HepG2 (cell line): ENCODE results near the gene ZBTB8OS. TPM values are rescaled to one million over a fixed set of nuclear protein-coding genes. Genes with fewer than 3 reads are reported as not detected.
"Not testable (repeated sequence)": the region's sequence is repeated elsewhere in the genome, so short reads cannot be mapped to it uniquely, and the experiment has no call there.

Source experiments
- ATAC-seq: fragments of 200-7000 bp; cut with Tn5 transposase; 3 replicates; pipeline ENCODE4 v1.9.1; 2020; ENCODE audit warnings: mild to moderate bottlenecking, moderate library complexity
- BruUV-seq: library from RNA; stranded (reverse); fragments of 400-500 nt; replicated peaks from 2 replicates; lab custom pipeline; 2021; lab: Mats Ljungman, UMichigan
- CTCF ChIA-PET: fragments of 300-600 bp; formaldehyde crosslinking; extraction: SDS; loops from one replicate; lab custom pipeline; 2021; ENCODE audit warnings: low total read pairs, inconsistent platforms, low intra/inter-chr PET ratio; lab: Yijun Ruan, JAX
- POLR2A ChIA-PET: fragments of 350-600 bp; sonication (Branson Sonifier 250); formaldehyde crosslinking; loops from one replicate; lab custom pipeline; 2020; ENCODE audit warnings: antibody characterized with exemption, inconsistent platforms; lab: Yijun Ruan, JAX
- DNase-seq: peaks from one replicate; pipeline ENCODE4 v3.0.0-alpha.2; 2015; ENCODE audit warnings: low spot score
- FAIRE-seq: peaks from 3 replicates; lab custom pipeline; 2011; peaks lifted over from hg19 to GRCh38; lab: Jason Lieb, UNC
- H2AFZ ChIP-seq: one replicate; pipeline ENCODE4 v1.6.1; 2011; ENCODE audit warnings: low read length, inconsistent platforms
- H3K27ac ChIP-seq: fragments of 300-600 bp; 3 replicates; pipeline ENCODE4 v1.8.0; 2011; ENCODE audit warnings: mixed run types, mild to moderate bottlenecking, mixed read lengths, low read length, inconsistent platforms; ENCODE audit not compliant: insufficient read depth; ENCODE audit errors: extremely low read length
- H3K27me3 ChIP-seq, 2 experiments: fragments of 200-600 bp in 1 of 2; 2 replicates in 1 of 2; 3 replicates in 1 of 2; pipeline versions ENCODE4 v1.6.0 to v1.8.0; 2011; ENCODE audit warnings: low read length in 2 of 2, mild to moderate bottlenecking in 2 of 2, moderate library complexity in 2 of 2, inconsistent platforms in 1 of 2; ENCODE audit not compliant: insufficient read depth in 2 of 2, control insufficient read depth in 1 of 2
- H3K36me3 ChIP-seq, 2 experiments: fragments of 200-600 bp in 1 of 2; replicated peaks in 1 of 2; 2 replicates in 1 of 2; 3 replicates in 1 of 2; pipeline versions ENCODE4 v1.5.1 to v1.8.0; 2011; ENCODE audit warnings: low read length in 2 of 2, inconsistent platforms in 1 of 2; ENCODE audit not compliant: insufficient read depth in 2 of 2, control insufficient read depth in 1 of 2
- H3K4me1 ChIP-seq: 2 replicates; pipeline ENCODE4 v1.5.1; 2012; ENCODE audit warnings: low read length, inconsistent platforms; ENCODE audit not compliant: insufficient read depth
- H3K4me2 ChIP-seq: 2 replicates; pipeline ENCODE4 v1.6.0; 2011; ENCODE audit warnings: low read depth, low read length, inconsistent platforms
- H3K4me3 ChIP-seq, 3 experiments: fragments of 200-600 bp in 1 of 3; sonication (generic), shearing (Covaris generic) in 1 of 3; replicated peaks in 1 of 3; 2 replicates each; pipeline ENCODE4 v1.5.1; 2011 to 2016; ENCODE audit warnings: low read length in 3 of 3, inconsistent platforms in 2 of 3, low read depth in 2 of 3, mild to moderate bottlenecking in 2 of 3, control low read depth in 1 of 3, mixed read lengths in 1 of 3; ENCODE audit not compliant: insufficient read depth in 1 of 3
- H3K79me2 ChIP-seq: one replicate; pipeline ENCODE4 v1.6.1; 2011; ENCODE audit warnings: low read length, inconsistent platforms; ENCODE audit not compliant: insufficient read depth
- H3K9ac ChIP-seq: 2 replicates; pipeline ENCODE4 v1.6.0; 2011; ENCODE audit warnings: mild to moderate bottlenecking, low read depth, low read length, inconsistent platforms; ENCODE audit not compliant: insufficient read depth
- H3K9me3 ChIP-seq: 2 replicates; pipeline ENCODE4 v1.5.1; 2012; ENCODE audit warnings: mild to moderate bottlenecking, low read length
- H4K20me1 ChIP-seq: 2 replicates; pipeline ENCODE4 v1.6.0; 2011; ENCODE audit warnings: inconsistent platforms, mild to moderate bottlenecking, low read length, moderate library complexity; ENCODE audit not compliant: insufficient read depth
- ZBTB26 ChIP-seq: IDR thresholded peaks from 2 replicates; pipeline ENCODE4 v1.6.1; 2016; ENCODE audit warnings: missing compliant biosample characterization, missing genetic modification reagents, borderline replicate concordance
- WGBS: methylation state at CpG from one replicate; pipeline ENCODE4 v1.1.6; 2017; ENCODE audit warnings: low lambda C conversion rate; 5-methylcytosine and 5-hydroxymethylcytosine counted together
- in situ Hi-C: cut with HindIII; loops from 2 replicates; pipeline ENCODE4 v1.10.0; 2017; ENCODE audit warnings: low pct_unique_long_range_greater_than_20kb; ENCODE audit not compliant: extremely low pct_ligation_motif_present
- intact Hi-C: fragments of 100-400 bp; cut with micrococcal nuclease; formaldehyde crosslinking; loops from one replicate; pipeline ENCODE4 v1.10.0; 2022; ENCODE audit not compliant: unreplicated experiment
- polyA plus RNA-seq, 8 experiments: library from polyadenylated mRNA; depleted of rRNA in 3 of 8; stranded (reverse) in 7 of 8; unstranded in 1 of 8; fragments of >200 nt; fragmentation: Illumina TruSeq in 4 of 8; extraction: Trizol in 4 of 8; gene quantifications; 2 replicates each; pipeline versions ENCODE4 v1.2.1 to v1.2.3, GENCODE V29; 2011 to 2016; ENCODE audit warnings: low read depth in 4 of 8, missing spikeins in 1 of 8, mixed read lengths in 1 of 8; ENCODE audit not compliant: insufficient read depth in 1 of 8
- total RNA-seq, 5 experiments: library from RNA; depleted of rRNA; stranded (reverse); fragments of >200 nt; fragmentation: Illumina TruSeq; extraction: Trizol; gene quantifications; 2 replicates each; pipeline ENCODE4 v1.2.3, GENCODE V29; 2016; ENCODE audit warnings: low read depth in 1 of 5
- TF ChIP-seq, protein P1 (sequence below): sonication (generic); formaldehyde crosslinking; IDR thresholded peaks from 2 replicates; pipeline ENCODE4 v1.5.0; 2020; ENCODE audit warnings: mild to moderate bottlenecking, missing genetic modification reagents, borderline replicate concordance

Gene ZBTB8OS
- total and polyA plus RNA-seq, 2 of the 13 experiments (the other 11 are each of a cell fraction or from before 2014, with no cell fraction given): 57.7 to 84.8 TPM

- no TSS peak for BruUV-seq
- ATAC-seq (no peak), DNase-seq (no peak), FAIRE-seq (no peak)
- Histone ChIP-seq H3K36me3 (peaks cover 4 to 31% of the 10 kb centered on the region in 2 experiments; a peak in 4 of 5 replicates), H3K9me3 (no peaks in the 10 kb centered on the region), H3K4me3 (no peak overlapping the region), H3K27me3 (no peaks in the 10 kb centered on the region), H3K9ac (no peak overlapping the region), H3K79me2 (peaks cover 11% of the 10 kb centered on the region), H3K4me2 (no peak overlapping the region), H3K4me1 (no peaks in the 10 kb centered on the region), H3K27ac (no peak overlapping the region), H4K20me1 (no peaks in the 10 kb centered on the region), H2AFZ (no peak overlapping the region)
- intact Hi-C loops: no loop called here
- ChIA-PET POLR2A (no interaction called here), CTCF (no interaction called here)
- TF ChIP-seq, protein P1, sequence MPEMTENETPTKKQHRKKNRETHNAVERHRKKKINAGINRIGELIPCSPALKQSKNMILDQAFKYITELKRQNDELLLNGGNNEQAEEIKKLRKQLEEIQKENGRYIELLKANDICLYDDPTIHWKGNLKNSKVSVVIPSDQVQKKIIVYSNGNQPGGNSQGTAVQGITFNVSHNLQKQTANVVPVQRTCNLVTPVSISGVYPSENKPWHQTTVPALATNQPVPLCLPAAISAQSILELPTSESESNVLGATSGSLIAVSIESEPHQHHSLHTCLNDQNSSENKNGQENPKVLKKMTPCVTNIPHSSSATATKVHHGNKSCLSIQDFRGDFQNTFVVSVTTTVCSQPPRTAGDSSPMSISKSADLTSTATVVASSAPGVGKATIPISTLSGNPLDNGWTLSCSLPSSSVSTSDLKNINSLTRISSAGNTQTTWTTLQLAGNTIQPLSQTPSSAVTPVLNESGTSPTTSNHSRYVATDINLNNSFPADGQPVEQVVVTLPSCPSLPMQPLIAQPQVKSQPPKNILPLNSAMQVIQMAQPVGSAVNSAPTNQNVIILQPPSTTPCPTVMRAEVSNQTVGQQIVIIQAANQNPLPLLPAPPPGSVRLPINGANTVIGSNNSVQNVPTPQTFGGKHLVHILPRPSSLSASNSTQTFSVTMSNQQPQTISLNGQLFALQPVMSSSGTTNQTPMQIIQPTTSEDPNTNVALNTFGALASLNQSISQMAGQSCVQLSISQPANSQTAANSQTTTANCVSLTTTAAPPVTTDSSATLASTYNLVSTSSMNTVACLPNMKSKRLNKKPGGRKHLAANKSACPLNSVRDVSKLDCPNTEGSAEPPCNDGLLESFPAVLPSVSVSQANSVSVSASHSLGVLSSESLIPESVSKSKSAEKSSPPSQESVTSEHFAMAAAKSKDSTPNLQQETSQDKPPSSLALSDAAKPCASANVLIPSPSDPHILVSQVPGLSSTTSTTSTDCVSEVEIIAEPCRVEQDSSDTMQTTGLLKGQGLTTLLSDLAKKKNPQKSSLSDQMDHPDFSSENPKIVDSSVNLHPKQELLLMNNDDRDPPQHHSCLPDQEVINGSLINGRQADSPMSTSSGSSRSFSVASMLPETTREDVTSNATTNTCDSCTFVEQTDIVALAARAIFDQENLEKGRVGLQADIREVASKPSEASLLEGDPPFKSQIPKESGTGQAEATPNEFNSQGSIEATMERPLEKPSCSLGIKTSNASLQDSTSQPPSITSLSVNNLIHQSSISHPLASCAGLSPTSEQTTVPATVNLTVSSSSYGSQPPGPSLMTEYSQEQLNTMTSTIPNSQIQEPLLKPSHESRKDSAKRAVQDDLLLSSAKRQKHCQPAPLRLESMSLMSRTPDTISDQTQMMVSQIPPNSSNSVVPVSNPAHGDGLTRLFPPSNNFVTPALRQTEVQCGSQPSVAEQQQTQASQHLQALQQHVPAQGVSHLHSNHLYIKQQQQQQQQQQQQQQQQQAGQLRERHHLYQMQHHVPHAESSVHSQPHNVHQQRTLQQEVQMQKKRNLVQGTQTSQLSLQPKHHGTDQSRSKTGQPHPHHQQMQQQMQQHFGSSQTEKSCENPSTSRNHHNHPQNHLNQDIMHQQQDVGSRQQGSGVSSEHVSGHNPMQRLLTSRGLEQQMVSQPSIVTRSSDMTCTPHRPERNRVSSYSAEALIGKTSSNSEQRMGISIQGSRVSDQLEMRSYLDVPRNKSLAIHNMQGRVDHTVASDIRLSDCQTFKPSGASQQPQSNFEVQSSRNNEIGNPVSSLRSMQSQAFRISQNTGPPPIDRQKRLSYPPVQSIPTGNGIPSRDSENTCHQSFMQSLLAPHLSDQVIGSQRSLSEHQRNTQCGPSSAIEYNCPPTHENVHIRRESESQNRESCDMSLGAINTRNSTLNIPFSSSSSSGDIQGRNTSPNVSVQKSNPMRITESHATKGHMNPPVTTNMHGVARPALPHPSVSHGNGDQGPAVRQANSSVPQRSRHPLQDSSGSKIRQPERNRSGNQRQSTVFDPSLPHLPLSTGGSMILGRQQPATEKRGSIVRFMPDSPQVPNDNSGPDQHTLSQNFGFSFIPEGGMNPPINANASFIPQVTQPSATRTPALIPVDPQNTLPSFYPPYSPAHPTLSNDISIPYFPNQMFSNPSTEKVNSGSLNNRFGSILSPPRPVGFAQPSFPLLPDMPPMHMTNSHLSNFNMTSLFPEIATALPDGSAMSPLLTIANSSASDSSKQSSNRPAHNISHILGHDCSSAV: no peak
- TF ChIP-seq ZBTB26 (CRISPR knock-in tag): no peak
- in situ Hi-C loops: no loop called here
- WGBS: 94% methylated on average over 2 of the region's 2 CpGs
Observed at GRCh38 chr1:32632829-32633228, 17.5 kb downstream of the ZBTB8OS start.

GRCh38 chr1:32630173-32630572, 20.2 kb downstream of the ZBTB8OS start:
- POLR2A ChIA-PET, intact Hi-C loops, BruUV-seq, CTCF ChIA-PET, H3K4me3 ChIP-seq, H3K4me2 ChIP-seq, H2AFZ ChIP-seq, H3K79me2 ChIP-seq, H3K9me3 ChIP-seq, H3K9ac ChIP-seq, H4K20me1 ChIP-seq, H3K27me3 ChIP-seq, ATAC-seq, in situ Hi-C loops, FAIRE-seq, DNase-seq, H3K4me1 ChIP-seq, H3K27ac ChIP-seq: not testable (repeated sequence)
- WGBS: 89% methylated on average over 2 of the region's 4 CpGs
- H3K36me3 ChIP-seq: peaks cover 4 to 43% of the 10 kb centered on the region in 2 experiments; a peak in 4 of 5 replicates
